ENCODE measurements around the gene ZZZ3. TPM values are rescaled to one million over a fixed set of nuclear protein-coding genes. Genes with fewer than 3 reads are reported as not detected.
"Not testable (repeated sequence)": the region's sequence is repeated elsewhere in the genome, so short reads cannot be mapped to it uniquely, and the experiment has no call there.

ZZZ3 gene
- total RNA-seq, 4 donors from 2014 or later: 26.8 to 45.8 (median 37.3) TPM

- H3K4me3 ChIP-seq: no peak overlapping the region
- intact Hi-C loops (cut with DNase I; ENCODE audit: low total_unique reads): no loop called here
- peaks cover 11% of the 10 kb centered on the region in 2 donors for H3K4me1 ChIP-seq
- no peaks in the 10 kb centered on the region for H3K9me3 ChIP-seq
- TF ChIP-seq CTCF (IDR thresholded peaks at IDR 0.05 in 4 of 5, conservative IDR thresholded peaks at IDR 0.05 in 1 of 5) (no peak), POLR2A (IDR thresholded peaks at IDR 0.05) (no peak)
- no peaks in the 10 kb centered on the region for H3K27me3 ChIP-seq
- H3K27ac ChIP-seq: peak overlapping the region in 2 of 4 donors; percentile 2 to 57
- ATAC-seq (no peak), DNase-seq (no peak)
- H3K36me3 ChIP-seq: no peaks in the 10 kb centered on the region
- in situ Hi-C loops (cut with MboI; ENCODE audit: low sequenced_read_pairs in 4 of 4): no loop called here
Observed at GRCh38 chr1:77652268-77652667, 30.2 kb downstream of the ZZZ3 start.

- peaks cover 0 to 11% of the 10 kb centered on the region in 2 donors for H3K36me3 ChIP-seq
- TF ChIP-seq CTCF (IDR thresholded peaks at IDR 0.05 in 4 of 5, conservative IDR thresholded peaks at IDR 0.05 in 1 of 5) (no peak), POLR2A (IDR thresholded peaks at IDR 0.05) (no peak)
- in situ Hi-C loops (cut with MboI; ENCODE audit: low sequenced_read_pairs in 4 of 4): no loop called here
- no peak for DNase-seq
- H3K4me1 ChIP-seq: peaks cover 11% of the 10 kb centered on the region in 2 donors
- H3K27ac ChIP-seq: no peak overlapping the region
- no peak for ATAC-seq
- no peaks in the 10 kb centered on the region for H3K27me3 ChIP-seq
- no peaks in the 10 kb centered on the region for H3K9me3 ChIP-seq
- no peak overlapping the region for H3K4me3 ChIP-seq
- intact Hi-C loops (cut with DNase I; ENCODE audit: low total_unique reads): no loop called here
Observed at GRCh38 chr1:77649127-77649526, 33.3 kb downstream of the ZZZ3 start.

- ATAC-seq; intact Hi-C loops (cut with DNase I; ENCODE audit: low total_unique reads); H3K9me3 ChIP-seq; DNase-seq; H3K27ac ChIP-seq; H3K4me3 ChIP-seq; H3K4me1 ChIP-seq; in situ Hi-C loops (cut with MboI; ENCODE audit: low sequenced_read_pairs in 4 of 4); H3K27me3 ChIP-seq: not testable (repeated sequence)
- peaks cover 0 to 11% of the 10 kb centered on the region in 2 donors for H3K36me3 ChIP-seq
Observed at GRCh38 chr1:77646224-77646623, 36.2 kb downstream of the ZZZ3 start.

GRCh38 chr1:77643456-77643855, 39.0 kb downstream of the ZZZ3 start:
- intact Hi-C loops (cut with DNase I; ENCODE audit: low total_unique reads) (no loop called here), in situ Hi-C loops (cut with MboI; ENCODE audit: low sequenced_read_pairs in 4 of 4) (no loop called here)
- ATAC-seq: no peak
- no peak overlapping the region for H3K4me3 ChIP-seq
- no peak for DNase-seq
- H3K27me3 ChIP-seq: no peaks in the 10 kb centered on the region
- TF ChIP-seq CTCF (IDR thresholded peaks at IDR 0.05 in 4 of 5, conservative IDR thresholded peaks at IDR 0.05 in 1 of 5) (no peak), POLR2A (IDR thresholded peaks at IDR 0.05) (no peak)
- H3K27ac ChIP-seq: no peak overlapping the region
- H3K4me1 ChIP-seq: no peaks in the 10 kb centered on the region
- no peaks in the 10 kb centered on the region for H3K9me3 ChIP-seq
- H3K36me3 ChIP-seq: peaks cover 0 to 11% of the 10 kb centered on the region in 2 donors

GRCh38 chr1:77642941-77643340, 39.5 kb downstream of the ZZZ3 start:
- Histone ChIP-seq H3K9me3 (no peaks in the 10 kb centered on the region), H3K4me1 (no peaks in the 10 kb centered on the region), H3K27me3 (no peaks in the 10 kb centered on the region), H3K4me3 (no peak overlapping the region), H3K36me3 (peaks cover 0 to 11% of the 10 kb centered on the region in 2 donors), H3K27ac (no peak overlapping the region)
- ATAC-seq (no peak), DNase-seq (no peak)
- in situ Hi-C loops (cut with MboI; ENCODE audit: low sequenced_read_pairs in 4 of 4) (no loop called here), intact Hi-C loops (cut with DNase I; ENCODE audit: low total_unique reads) (no loop called here)
- TF ChIP-seq CTCF (IDR thresholded peaks at IDR 0.05 in 4 of 5, conservative IDR thresholded peaks at IDR 0.05 in 1 of 5) (no peak), POLR2A (IDR thresholded peaks at IDR 0.05) (no peak)
